GM18498 (cell line): Measurements from ENCODE around the gene ATP6V1C2.

Source experiments
- ATAC-seq: cut with Tn5 transposase; IDR thresholded peaks from one replicate; pipeline ENCODE4 v1.9.1; 2021; ENCODE audit warnings: mild to moderate bottlenecking, moderate library complexity; ENCODE audit not compliant: unreplicated experiment

ATP6V1C2 gene, protein sequence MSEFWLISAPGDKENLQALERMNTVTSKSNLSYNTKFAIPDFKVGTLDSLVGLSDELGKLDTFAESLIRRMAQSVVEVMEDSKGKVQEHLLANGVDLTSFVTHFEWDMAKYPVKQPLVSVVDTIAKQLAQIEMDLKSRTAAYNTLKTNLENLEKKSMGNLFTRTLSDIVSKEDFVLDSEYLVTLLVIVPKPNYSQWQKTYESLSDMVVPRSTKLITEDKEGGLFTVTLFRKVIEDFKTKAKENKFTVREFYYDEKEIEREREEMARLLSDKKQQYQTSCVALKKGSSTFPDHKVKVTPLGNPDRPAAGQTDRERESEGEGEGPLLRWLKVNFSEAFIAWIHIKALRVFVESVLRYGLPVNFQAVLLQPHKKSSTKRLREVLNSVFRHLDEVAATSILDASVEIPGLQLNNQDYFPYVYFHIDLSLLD

DNA sequence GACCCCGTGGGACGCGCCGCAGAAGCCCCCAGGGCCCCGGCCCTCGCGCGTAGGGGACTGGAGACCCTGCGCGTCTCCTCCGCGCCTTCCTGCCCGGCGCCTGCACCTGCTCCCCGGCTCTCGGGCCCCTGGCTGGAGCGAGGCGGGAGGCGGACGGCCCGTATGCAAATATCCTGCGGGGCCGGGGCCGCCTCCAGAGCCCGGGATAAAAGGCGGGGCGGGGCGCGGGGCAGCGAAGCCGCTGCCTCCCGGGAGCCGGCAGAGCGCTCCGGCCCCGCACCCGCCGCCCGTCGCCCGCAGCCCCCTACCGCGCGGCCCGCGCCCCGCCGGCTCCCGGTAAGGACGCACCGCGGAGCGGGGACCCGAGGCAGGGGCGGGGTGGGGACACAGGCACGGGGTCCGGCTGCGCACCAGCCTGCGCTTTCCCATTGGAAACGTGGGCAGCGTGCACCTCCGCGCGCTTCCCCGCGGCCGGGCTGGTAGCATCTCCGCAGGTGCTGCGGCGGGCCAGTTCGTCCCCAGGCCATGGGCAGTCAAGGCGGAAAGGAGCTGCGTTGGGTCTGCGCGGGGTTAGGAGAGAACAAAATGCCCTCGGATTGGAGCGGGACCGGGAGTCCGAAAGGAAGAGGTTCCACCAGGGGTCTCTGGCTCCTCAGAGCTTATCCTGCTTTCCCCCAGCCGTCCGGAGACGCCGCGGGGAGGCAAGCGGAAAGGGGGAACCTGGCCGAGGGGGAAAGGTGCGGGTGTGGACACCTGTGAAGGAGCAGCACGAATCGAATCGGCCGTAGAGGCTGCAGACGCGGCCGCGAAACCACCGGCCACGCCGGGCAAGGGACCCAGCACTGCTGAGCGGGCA lies at the start of gene ATP6V1C2:
Gene ATP6V1C2, plus strand, starts transcription at position 235 of the 856 bp plus-strand sequence. CDS start 1,220 bp downstream, outside the sequence.
- peak; percentile 90 for ATAC-seq

DNA sequence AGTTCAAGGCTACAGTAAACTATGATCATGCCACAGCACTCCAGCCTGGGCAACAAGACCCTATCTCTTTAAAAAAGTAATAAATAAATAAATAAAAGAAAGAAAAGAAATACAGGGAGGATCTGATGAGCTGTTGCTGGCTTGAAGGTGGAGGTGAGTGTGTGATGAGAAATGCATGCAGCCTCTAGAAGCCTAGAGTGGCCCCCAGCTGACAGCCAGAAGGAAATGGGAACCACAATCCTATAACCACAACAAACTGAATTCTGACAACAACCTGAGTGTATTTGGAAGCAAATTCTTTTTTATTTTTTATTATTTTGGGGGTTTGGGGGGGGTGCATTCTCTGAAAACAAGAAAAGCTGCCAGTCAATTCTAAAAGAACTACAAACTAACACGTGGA lies 46.3 kb upstream of the ATP6V1C2 start:
- ATAC-seq: no peak

DNA sequence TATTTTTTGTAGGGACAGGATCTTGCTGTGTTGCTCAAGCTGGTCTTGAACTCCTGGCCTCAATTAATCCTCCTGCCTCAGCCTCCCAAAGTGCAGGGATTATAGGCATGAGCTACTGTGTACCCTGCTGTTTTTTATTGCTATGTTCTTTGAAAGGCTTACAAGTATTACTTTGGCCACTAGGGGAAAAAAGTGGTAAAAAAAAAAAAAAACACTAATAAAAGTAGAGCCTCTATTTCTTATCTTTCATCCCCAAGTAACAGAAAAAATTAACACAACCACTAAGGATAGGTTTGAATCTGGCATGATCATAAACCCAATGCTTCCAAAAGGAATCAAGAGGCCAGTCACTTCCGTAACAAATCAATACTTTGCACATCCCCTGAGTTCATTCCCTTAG lies 43.2 kb upstream of the ATP6V1C2 start:
- ATAC-seq: no peak

DNA sequence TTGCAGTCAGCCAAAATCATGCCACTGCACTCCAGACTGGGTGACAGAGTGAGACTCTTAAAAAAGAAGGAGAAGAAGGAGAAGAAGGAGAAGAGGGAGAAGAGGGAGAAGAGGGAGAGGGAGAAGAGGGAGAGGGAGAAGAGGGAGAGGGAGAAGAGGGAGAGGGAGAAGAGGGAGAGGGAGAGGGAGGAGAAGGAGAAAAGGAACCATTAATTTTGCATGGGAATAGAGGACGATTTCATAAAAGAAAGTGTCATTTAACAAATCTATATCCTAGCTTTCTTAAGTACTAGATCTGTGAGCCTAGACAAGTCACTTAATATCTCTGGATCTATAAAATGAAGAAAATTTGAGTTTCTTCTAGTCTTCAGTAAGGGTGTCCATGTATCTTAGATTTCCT lies 41.2 kb upstream of the ATP6V1C2 start:
- no peak for ATAC-seq

DNA sequence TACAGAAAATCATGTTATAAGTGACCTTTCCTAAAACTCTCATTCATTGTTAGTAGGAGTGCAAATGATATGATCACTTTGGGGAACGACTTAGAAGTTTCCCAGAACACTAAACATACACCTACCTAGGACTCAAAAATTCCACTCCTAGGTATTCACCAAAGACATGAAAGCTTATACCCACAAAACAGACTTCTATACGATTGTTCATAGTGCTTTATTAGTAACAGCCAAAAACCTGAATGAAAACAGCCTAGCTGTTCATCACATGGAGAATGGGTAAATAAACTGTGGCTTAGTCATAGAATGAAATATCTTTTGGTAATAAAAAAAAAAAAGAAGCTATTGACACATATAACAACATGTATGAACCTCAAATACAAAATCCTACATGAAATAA lies 40.5 kb upstream of the ATP6V1C2 start:
- no peak for ATAC-seq

DNA sequence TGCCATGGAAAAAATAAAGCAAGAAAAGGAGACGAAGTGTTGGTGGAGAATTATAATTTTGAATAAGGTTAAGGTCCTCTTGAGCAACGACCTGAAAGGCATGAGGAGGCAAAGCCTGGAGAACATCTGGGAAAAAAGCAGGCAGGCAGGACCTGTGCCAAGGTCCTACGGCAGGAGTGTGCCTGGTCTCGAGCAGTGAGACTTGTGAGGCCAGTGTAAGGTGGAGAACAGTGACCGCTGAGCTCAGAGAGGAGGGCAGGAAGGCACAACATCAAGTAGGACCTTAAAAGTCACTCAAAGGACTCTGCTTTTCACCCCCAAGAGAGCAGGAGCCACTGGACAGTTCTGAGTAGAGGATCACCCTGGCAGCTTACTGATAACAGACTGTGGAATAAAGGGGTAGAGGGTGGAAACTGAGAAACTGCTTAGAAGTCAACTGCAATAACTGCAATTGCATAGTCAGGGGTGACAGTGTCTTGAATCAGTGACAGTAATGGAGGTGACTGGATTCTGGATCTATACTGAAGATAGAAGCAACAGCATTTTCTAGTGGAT lies 35.2 kb upstream of the ATP6V1C2 start:
- no peak for ATAC-seq

DNA sequence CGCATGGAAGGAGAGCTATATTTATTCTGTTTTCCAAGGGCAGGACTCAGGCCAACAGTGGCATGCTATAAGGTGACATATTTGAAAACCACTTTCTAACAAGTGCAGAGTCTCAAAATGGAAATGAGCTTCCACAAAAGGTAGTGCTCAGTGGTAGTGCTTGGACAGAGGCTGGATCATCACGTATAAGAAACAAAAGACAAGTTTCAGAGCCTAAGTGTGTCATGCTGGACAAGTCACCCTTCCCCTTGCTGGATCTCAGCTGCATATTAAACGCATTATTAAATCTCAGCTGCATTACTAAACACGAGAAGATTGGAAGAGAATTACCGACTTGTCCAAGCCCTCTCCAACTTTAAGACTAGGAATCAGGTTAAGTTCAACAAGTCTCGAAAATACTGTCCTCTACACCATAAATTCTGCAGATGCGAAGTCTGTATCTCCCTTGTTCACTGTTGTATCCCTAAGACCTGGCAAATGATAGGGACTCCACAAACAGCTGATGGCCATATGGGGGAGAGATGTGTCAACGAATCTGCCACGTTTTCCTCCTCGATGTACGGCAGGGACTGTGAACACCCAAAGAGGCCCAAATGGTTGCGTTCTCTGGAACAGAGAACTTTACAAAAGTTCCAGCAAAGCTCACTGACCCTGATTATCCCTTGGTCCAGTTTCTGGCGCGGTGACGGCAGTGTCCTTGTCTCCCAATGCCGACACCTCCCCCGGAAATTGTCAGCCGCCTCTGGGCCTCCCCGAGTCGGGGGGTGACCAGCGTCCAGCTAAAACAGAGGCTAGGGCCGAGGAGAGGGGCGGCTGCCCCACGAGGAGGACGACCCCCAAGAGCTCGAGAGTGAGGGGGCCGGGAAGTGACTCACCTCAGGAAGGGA lies 32.3 kb upstream of the ATP6V1C2 start:
- ATAC-seq: peak; percentile 31

DNA sequence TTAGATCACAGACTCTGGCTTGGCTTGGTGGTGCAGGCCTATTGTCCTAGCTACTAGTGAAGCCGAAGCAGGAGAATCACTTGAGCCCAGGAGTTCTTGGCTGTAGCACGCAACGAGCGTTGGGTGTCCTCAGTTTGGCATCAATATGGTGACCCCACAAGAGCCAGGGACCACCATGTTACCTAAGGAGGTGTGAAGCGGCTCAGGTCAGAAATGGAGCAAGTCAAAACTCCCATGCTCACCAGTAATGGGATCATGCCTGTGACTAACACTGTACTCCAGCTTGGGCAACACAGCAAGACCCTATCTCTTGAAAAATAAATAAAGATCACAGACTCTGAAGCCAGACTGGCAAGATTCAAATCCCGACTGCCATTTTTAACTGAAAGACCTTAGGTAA lies 29.9 kb upstream of the ATP6V1C2 start:
- no peak for ATAC-seq

DNA sequence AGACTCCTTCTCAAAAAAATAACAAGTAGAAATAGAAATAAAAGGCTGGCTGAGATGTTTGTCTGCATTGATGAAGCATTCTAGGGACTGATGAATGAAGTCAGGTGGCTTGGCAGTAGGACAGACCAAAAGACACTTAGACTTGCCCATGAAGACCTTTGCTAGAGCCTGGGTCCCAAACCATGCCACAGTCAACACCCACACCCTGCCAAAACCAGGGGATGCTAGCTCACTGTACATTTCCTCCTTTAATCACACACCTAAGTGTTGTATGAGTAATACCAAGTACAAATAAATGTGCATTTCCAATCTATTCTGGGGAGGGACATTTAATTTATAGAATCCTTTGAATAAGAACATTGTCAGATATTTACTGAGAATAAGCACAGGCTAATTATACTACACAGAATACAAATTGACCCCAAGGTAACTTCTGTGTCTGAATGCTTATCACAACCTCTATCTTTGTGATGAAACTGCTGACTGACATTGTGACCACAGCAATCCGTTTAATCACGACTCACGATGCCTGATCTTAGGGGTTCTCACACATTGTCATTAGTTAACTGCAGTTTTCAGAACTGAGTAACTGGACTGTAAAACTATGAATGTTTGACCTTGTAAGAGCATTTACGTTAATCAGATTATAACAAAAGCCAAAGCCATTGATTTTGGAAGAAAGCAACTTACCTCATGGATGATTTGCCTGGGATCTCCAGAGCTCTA lies 21.2 kb upstream of the ATP6V1C2 start:
- no peak for ATAC-seq

DNA sequence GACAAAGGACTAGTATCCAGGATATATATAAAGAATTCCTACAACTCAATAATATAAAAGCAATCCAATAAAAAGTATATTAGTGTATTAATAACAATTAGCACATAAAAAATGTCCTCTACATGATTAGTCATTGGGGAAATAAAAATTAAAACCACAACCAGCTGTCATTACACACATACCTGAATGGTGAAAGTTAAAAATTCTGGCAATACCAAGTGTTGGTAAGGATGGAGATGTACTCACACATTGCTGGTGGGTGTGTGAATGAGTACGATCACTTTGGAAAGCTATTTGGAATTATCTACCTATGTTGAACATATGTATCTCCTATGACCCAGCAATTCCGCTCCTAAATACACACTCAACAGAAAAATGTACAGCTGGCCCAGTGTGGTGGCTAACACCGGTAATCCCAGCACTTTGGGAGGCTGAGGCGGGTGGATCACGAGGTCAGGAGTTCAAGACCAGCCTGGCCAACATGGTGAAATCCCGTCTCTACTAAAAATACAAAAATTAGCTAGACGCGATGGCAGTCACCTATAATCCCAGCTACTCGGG lies 17.3 kb upstream of the ATP6V1C2 start:
- ATAC-seq: no peak

DNA sequence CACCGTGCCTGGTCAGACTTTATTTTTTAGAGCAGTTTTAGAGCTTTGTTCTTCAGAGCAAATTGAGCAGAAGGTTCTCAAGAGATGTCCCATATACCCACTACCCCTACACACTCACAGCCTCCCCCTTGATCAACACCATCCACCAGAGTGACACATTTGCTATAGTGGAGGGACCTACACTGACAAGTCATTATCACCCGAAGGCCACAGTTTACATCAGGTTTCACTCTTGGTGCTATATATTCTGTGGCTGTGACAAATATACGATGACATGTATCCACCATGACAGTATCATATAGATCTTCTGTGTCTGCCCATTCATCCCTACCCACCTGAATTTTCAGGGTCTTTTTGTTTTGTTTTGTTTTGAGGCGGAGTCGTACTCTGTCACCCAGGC lies 15.4 kb upstream of the ATP6V1C2 start:
- ATAC-seq: no peak

DNA sequence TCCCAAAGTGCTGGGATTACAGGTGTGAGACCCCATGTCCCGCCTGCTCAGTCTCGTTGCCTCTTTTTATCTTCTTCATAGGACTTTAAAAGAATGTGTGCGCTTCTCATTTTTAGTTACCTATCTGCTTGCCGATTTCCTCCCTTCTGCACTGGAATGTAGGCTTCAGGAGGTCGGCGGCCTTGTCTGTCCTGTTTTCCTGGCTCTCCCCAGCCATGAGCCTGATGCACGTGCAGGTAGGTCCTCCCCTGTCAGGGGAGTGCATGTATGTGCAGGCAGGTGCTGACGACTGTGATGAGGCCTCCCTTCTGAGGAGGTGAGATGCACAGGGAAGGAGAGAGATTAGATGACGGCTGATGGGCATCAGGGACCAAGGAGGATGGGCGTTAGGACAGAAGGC lies 13.6 kb upstream of the ATP6V1C2 start:
- ATAC-seq: no peak

DNA sequence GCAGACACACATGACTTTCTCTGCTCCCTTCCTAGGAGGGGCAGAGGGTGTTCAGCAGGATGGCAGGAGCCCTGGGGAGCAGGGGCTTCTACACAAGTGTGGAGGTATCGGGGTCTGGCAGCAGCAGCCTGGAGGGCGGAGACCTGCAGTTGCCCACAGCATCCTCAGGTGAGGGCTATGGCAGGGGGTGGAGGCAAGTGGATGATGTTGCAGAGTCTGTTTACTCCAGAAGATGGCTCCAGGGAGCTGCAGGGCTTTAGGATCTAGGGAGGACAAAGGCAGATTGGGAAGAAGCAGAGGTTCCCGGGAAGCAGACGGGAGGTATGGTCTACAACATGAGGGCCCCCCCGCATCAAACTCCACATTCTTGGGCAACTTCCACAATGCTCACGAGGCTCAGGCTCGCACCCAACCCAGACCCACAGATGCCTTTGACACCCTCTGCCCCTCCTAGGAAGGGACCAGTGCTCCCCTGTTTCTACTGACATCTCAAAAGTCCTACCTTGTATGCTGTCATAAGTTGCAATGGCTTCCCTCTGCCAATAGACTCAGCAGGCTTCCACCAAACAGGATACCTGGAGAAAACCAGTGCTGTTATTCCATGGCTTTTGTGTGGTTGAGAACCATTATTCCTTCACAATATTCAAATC lies 12.0 kb upstream of the ATP6V1C2 start:
- ATAC-seq: no peak

DNA sequence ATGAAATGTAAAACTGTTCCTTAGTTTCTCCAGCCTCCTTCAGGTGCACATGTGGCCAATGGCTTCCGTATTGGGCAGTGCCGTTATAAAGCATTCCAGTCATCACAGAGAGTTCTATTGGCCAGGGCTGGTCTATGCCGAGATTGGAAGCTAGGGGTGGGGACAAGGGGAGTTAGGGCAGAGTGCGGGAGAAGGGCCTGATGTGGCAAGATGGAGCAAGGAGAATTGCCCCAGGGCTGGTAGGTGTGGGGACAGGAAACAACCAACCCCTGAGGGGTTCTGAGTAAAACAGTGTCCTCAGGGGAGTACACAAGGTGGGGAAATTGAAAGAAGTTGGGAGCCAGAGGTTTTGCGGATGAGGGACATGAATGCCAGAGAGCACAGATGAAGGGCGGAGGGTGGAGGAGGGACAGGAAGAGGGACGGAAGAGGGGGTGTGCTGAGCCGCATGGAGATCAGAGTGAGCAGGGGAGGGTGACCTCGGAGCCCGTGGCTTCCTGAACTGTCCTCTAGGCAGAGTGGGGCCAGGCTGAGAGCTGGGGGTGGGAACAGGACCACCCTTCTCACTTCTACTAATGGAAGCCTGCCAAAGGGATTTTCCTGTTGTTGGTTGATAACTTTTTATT lies 9.1 kb upstream of the ATP6V1C2 start:
- ATAC-seq: no peak

DNA sequence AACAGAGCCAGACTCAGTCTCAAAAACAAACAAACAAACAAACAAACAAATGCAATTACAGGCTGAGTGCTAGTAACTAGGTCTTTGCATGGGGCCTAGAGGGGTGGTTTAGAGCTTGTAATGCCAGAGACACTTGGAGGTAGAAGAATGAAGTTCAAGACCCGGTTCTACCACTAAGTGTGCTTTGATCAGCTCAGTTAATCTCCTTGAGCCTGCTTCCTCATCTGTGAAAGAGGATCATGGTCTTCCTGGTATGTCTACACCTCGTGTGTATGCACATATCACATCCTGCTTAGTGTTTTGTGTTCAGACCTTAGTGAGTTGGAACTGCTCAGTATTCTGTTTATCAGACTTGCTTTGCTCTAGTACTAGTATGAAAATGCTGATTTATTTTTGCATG lies 4.8 kb upstream of the ATP6V1C2 start:
- no peak for ATAC-seq

DNA sequence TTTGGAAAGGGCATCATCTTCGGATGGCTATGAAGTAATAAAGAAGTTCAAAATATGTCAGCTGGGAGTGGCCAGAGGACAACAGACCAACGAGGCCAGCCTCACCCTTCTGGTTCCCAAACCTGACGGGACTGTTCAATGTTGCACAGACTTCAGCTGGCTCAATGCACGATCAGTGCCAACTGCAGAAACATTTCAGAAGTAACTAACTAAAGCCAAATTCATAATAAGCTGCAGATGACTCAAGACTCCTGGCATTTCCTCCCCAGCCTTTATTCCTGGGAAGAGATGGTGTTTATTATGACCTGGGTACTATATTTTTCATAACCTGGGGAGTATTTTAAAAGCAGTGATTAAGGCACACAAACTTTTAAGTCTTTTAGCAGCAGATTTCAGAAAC lies 3.8 kb upstream of the ATP6V1C2 start:
- ATAC-seq: no peak

DNA sequence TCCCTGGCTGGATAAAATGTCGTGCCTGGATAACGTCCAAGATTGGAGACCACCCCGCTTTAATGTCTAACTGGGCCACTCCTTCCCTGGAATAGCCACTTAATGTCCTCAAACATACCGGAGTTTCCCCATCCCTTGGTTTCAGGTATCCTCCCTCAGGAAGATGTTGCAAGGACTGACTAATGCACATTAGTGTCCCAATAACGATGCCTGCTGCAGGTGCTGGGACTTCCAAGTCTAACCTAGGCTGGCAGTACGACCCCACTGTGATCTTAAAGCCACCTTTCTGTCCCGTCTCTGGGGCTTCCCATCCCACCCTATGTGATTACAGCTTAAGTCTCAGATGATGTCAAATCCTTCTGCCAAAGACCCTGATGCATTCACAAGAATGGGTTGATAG lies 1.1 kb upstream of the ATP6V1C2 start:
- no peak for ATAC-seq

DNA sequence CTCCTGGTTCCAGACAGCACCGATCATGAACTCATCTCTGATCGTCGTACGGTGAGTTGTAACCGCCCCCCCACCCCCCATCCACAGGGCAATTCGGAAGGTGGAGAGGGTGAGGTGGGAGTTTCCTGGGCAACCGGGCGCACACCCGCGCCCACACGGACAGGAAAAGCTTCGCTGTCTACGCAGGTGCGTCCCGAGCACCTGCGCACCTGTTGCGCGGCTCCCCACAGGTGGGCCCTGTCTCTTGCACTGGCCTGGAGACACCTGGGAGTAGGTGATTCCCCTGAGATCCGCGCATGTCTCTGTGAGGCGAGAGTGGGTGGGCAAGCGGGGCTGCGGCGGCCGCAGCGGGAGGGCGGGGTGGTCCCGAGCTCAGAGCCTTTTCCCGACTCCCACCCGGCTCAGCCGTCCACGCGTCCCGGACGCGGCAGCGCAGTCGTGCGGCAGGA lies 459 bp upstream of the ATP6V1C2 start:
- peak; percentile 18 for ATAC-seq
